Breast epithelium (tissue), 3 donors: ENCODE results near the gene PCGF1.
A peak's percentile ranks its signal among the peaks of the same experiment; 100 is the strongest.

ENCODE experiments used
- POLR2A ChIP-seq: fragments of 450-650 bp; IDR thresholded peaks from one replicate; pipeline ENCODE4 v1.6.1; 2016; ENCODE audit warnings: antibody characterized with exemption, mild to moderate bottlenecking, moderate library complexity
- POLR2AphosphoS5 ChIP-seq, 3 donors: sonication (generic); formaldehyde crosslinking; IDR thresholded peaks; one replicate each; pipeline ENCODE4 v1.6.1; 2017; ENCODE audit warnings: antibody characterized with exemption in 3 of 3
- TF ChIP-seq, protein P1 (sequence below), 3 donors: fragments of 450-650 bp; IDR thresholded peaks; one replicate each; pipeline ENCODE4 v1.5.1; 2016 to 2017; ENCODE audit warnings: antibody characterized with exemption in 3 of 3, mild to moderate bottlenecking in 3 of 3, moderate library complexity in 3 of 3

DNA sequence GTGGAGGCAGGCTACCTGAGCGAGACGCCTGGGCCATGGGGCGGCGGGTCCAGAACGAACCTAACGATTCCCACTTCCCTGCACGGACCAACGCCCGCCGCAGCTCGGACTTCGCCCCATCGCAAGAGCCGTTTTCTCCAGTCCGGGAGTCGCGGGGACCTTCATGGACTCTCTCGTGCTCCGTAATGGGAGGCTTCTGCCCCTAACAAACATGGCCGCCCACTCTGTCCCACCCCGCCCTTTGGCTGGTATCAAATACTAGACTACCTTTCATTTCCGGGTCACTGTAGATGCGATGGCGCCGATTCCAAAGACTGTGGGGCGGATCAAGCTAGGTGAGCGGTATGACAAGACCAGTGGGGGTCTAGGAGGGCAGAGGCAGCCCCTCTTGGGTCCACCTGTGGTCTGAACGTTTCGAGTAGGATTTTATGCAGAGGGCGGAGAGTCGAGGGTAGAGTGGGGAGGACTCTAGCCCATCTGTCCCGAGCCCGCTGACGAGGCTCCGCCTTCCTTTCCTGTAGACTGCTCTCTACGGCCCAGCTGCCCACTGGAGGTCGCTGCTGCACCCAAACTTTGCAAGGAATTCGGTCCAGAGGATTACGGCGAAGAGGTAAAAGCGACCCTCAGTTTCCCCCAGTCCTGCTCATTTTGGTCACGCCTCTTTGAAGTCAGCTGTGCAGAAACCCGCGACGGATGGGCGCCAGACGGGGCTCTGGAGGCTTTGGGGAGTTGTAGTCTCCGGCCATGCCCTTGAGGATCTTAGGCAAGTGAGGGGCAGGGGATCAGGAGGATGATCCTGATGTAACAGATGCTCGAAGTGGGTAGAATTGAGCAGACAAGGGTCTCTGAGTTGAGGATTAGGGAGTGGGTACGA, 24.5 kb downstream of the PCGF1 start, which contains the start of the genes CCDC142 and TTC31:
- TF ChIP-seq, protein P1, sequence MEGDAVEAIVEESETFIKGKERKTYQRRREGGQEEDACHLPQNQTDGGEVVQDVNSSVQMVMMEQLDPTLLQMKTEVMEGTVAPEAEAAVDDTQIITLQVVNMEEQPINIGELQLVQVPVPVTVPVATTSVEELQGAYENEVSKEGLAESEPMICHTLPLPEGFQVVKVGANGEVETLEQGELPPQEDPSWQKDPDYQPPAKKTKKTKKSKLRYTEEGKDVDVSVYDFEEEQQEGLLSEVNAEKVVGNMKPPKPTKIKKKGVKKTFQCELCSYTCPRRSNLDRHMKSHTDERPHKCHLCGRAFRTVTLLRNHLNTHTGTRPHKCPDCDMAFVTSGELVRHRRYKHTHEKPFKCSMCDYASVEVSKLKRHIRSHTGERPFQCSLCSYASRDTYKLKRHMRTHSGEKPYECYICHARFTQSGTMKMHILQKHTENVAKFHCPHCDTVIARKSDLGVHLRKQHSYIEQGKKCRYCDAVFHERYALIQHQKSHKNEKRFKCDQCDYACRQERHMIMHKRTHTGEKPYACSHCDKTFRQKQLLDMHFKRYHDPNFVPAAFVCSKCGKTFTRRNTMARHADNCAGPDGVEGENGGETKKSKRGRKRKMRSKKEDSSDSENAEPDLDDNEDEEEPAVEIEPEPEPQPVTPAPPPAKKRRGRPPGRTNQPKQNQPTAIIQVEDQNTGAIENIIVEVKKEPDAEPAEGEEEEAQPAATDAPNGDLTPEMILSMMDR (IDR thresholded peaks at IDR 0.05) = peak; percentile 81 to 91 (median 84)
- no peak for TF ChIP-seq POLR2A
- peak; percentile 86 to 88 (median 88) for TF ChIP-seq POLR2AphosphoS5 (IDR thresholded peaks at IDR 0.05)
